A549 (cell line): ENCODE measurements around the gene LMBR1L. TPM values are rescaled to one million over a fixed set of nuclear protein-coding genes. Genes with fewer than 3 reads are reported as not detected.
A peak's percentile ranks its signal among the peaks of the same experiment; 100 is the strongest.

Source experiments
- ATAC-seq, 2 experiments: fragments of 200-7000 bp in 1 of 2; fragments of >200 bp in 1 of 2; cut with Nextera tagmentation in 1 of 2; cut with Tn5 transposase in 1 of 2; 3 replicates each; pipeline versions ENCODE4 v1.8.0 to v1.9.1; 2018 to 2020; ENCODE audit warnings: mild to moderate bottlenecking in 1 of 2, moderate library complexity in 1 of 2
- CTCF ChIA-PET: fragments of 300-600 bp; sonication (Branson Sonifier 250); formaldehyde crosslinking; extraction: SDS; loops from one replicate; lab custom pipeline; 2021; ENCODE audit warnings: antibody characterized with exemption, inconsistent platforms; lab: Yijun Ruan, JAX
- POLR2A ChIA-PET: fragments of 350-600 bp; formaldehyde crosslinking; extraction: SDS; loops from one replicate; lab custom pipeline; 2021; ENCODE audit warnings: antibody characterized with exemption, inconsistent platforms; lab: Yijun Ruan, JAX
- DNase-seq, 2 experiments: peaks; one replicate each; pipeline versions ENCODE4 v3.0.0 to v3.0.0-alpha.2; 2011 to 2016; ENCODE audit warnings: low read depth in 1 of 2, low spot score in 1 of 2
- FAIRE-seq: peaks from 2 replicates; lab custom pipeline; 2011; peaks lifted over from hg19 to GRCh38; lab: Jason Lieb, UNC
- H3K27ac ChIP-seq, 2 experiments: fragments of >200 bp; sonication (Bioruptor Twin); formaldehyde crosslinking; 3 replicates each; pipeline ENCODE4 v1.5.1; 2016 to 2017
- H3K4me1 ChIP-seq: fragments of >200 bp; sonication (Bioruptor Twin); formaldehyde crosslinking; 3 replicates; pipeline ENCODE4 v1.6.1; 2016
- H3K4me2 ChIP-seq: fragments of >200 bp; sonication (Bioruptor Twin); formaldehyde crosslinking; 3 replicates; pipeline ENCODE4 v1.6.1; 2016
- H3K4me3 ChIP-seq: fragments of >200 bp; sonication (Bioruptor Twin); formaldehyde crosslinking; 3 replicates; pipeline ENCODE4 v1.5.1; 2016
- H3K9me3 ChIP-seq: fragments of >200 bp; sonication (Bioruptor Twin); formaldehyde crosslinking; 3 replicates; pipeline ENCODE4 v1.6.1; 2016
- BHLHE40 ChIP-seq: IDR thresholded peaks from 2 replicates; pipeline ENCODE4 v1.6.1; 2012; ENCODE audit warnings: low read depth, low read length, inconsistent platforms
- CEBPB ChIP-seq, 2 experiments: fragments of >200 bp in 1 of 2; sonication (Bioruptor Twin) in 1 of 2; formaldehyde crosslinking in 1 of 2; IDR thresholded peaks; 2 replicates each; pipeline ENCODE4 v1.6.1; 2012 to 2016
- EHF ChIP-seq: fragments of 250-450 bp; sonication (Bioruptor Pico); IDR thresholded peaks from 2 replicates; pipeline ENCODE4 v1.5.0; 2020; ENCODE audit warnings: mild to moderate bottlenecking
- EHMT2 ChIP-seq: fragments of 200-600 bp; sonication (generic); IDR thresholded peaks from 2 replicates; pipeline ENCODE4 v1.6.1; 2016; ENCODE audit warnings: antibody characterized with exemption, low read depth, mild to moderate bottlenecking, moderate library complexity
- FOSB ChIP-seq: fragments of 250-450 bp; sonication (Bioruptor Pico); IDR thresholded peaks from 2 replicates; pipeline ENCODE4 v1.5.0; 2020; ENCODE audit warnings: mild to moderate bottlenecking, moderate library complexity
- FOSL2 ChIP-seq, 2 experiments: fragments of 450-650 bp in 1 of 2; fragments of >200 bp in 1 of 2; sonication (Bioruptor Twin) in 1 of 2; formaldehyde crosslinking; IDR thresholded peaks; 2 replicates each; pipeline versions ENCODE4 v1.5.0 to v1.6.1; 2016 to 2020; ENCODE audit warnings: mild to moderate bottlenecking in 1 of 2, moderate library complexity in 1 of 2
- GATA3 ChIP-seq: IDR thresholded peaks from 2 replicates; pipeline ENCODE4 v1.6.1; 2012; ENCODE audit warnings: borderline replicate concordance
- HOXA7 ChIP-seq: fragments of 250-450 bp; sonication (Bioruptor Pico); IDR thresholded peaks from 2 replicates; pipeline ENCODE4 v1.5.0; 2020; ENCODE audit warnings: mild to moderate bottlenecking, moderate library complexity
- HOXB5 ChIP-seq: fragments of 250-450 bp; sonication (Bioruptor Pico); IDR thresholded peaks from 2 replicates; pipeline ENCODE4 v1.5.0; 2020; ENCODE audit warnings: mild to moderate bottlenecking, moderate library complexity
- JUNB ChIP-seq: fragments of >200 bp; sonication (Bioruptor Twin); formaldehyde crosslinking; IDR thresholded peaks from 2 replicates; pipeline ENCODE4 v1.6.1; 2016
- KDM1A ChIP-seq: fragments of 200-600 bp; sonication (generic); IDR thresholded peaks from 2 replicates; pipeline ENCODE4 v1.6.1; 2016; ENCODE audit warnings: low read depth, mild to moderate bottlenecking
- KDM5A ChIP-seq: fragments of 200-600 bp; sonication (generic); IDR thresholded peaks from 2 replicates; pipeline ENCODE4 v1.6.1; 2016; ENCODE audit warnings: antibody characterized with exemption, mild to moderate bottlenecking
- MAZ ChIP-seq: fragments of 150-350 bp; IDR thresholded peaks from 2 replicates; pipeline ENCODE4 v1.6.1; 2014; ENCODE audit warnings: antibody characterized with exemption, low read depth, low read length, borderline replicate concordance
- NFE2L2 ChIP-seq: fragments of 150-350 bp; conservative IDR thresholded peaks from 2 replicates; pipeline ENCODE4 v1.6.1; 2014; ENCODE audit warnings: low read length
- NPAS2 ChIP-seq: fragments of 250-450 bp; sonication (Bioruptor Pico); IDR thresholded peaks from 2 replicates; pipeline ENCODE4 v1.8.0; 2022; ENCODE audit warnings: mild to moderate bottlenecking, moderate library complexity, borderline replicate concordance
- RAD21 ChIP-seq, 2 experiments: fragments of >200 bp in 1 of 2; sonication (Bioruptor Twin) in 1 of 2; formaldehyde crosslinking in 1 of 2; IDR thresholded peaks in 1 of 2; conservative IDR thresholded peaks in 1 of 2; 2 replicates in 1 of 2; 3 replicates in 1 of 2; pipeline ENCODE4 v1.6.1; 2012 to 2018; ENCODE audit warnings: inconsistent platforms in 1 of 2
- TP53 ChIP-seq: fragments of 250-450 bp; sonication (Bioruptor Pico); IDR thresholded peaks from 2 replicates; pipeline ENCODE4 v1.5.0; 2021; ENCODE audit warnings: mild to moderate bottlenecking, moderate library complexity
- ZSCAN20 ChIP-seq: fragments of 250-450 bp; sonication (Bioruptor Pico); IDR thresholded peaks from 2 replicates; pipeline ENCODE4 v1.8.0; 2022; ENCODE audit warnings: mild to moderate bottlenecking, moderate library complexity
- WGBS: methylation state at CpG from one replicate; pipeline ENCODE4 v1.1.6; 2017; ENCODE audit errors: missing lambda C conversion rate; 5-methylcytosine and 5-hydroxymethylcytosine counted together
- polyA plus RNA-seq, 4 experiments: library from polyadenylated mRNA; depleted of rRNA in 3 of 4; stranded (reverse); fragments of >200 nt; fragmentation: RNase III in 1 of 4; extraction: RNeasy Plus Mini Kit Qiagen cat#74134 plus additional on column Dnase treatment in 1 of 4; gene quantifications; 2 replicates in 3 of 4; 3 replicates in 1 of 4; pipeline ENCODE4 v1.2.3, GENCODE V29; 2011 to 2017
- TF ChIP-seq, protein P1 (sequence below): fragments of 250-450 bp; sonication (Bioruptor Pico); IDR thresholded peaks from 2 replicates; pipeline ENCODE4 v1.5.0; 2020; ENCODE audit warnings: low read depth, mild to moderate bottlenecking, moderate library complexity
- TF ChIP-seq, protein P2 (sequence below): fragments of 200-600 bp; sonication (generic); IDR thresholded peaks from 2 replicates; pipeline ENCODE4 v1.6.1; 2016; ENCODE audit warnings: antibody characterized with exemption, mild to moderate bottlenecking, moderate library complexity
- TF ChIP-seq, protein P3 (sequence below): IDR thresholded peaks from 2 replicates; pipeline ENCODE4 v1.6.1; 2012; ENCODE audit warnings: low read depth, borderline replicate concordance
- TF ChIP-seq, protein P4 (sequence below): IDR thresholded peaks from 2 replicates; pipeline ENCODE4 v1.6.1; 2012

LMBR1L gene
- polyA plus RNA-seq, 2 of the 4 experiments (the other 2 are of a cell fraction), result 16.7 to 25.1 TPM

GRCh38 chr12:49094975-49095365 lies 15.7 kb downstream of the LMBR1L start:
- FAIRE-seq, result no peak
- ChIA-PET POLR2A (interaction anchor here (1.0 kb wide), 1 partner anchor 36 kb away, joined by 3 read pairs; no protein-coding TSS in a partner anchor), CTCF (interaction anchor here (0.8 to 11.5 kb wide), 9 partner anchors 13 to 253 kb away, joined by 3 to 166 read pairs (median 25); partner anchors contain the start of genes LMBR1L and TUBA1B)
- no peak for DNase-seq
- H3K27ac ChIP-seq, result no peak overlapping the region
- TF ChIP-seq RAD21 (conservative IDR thresholded peaks at IDR 0.05 in 1 of 2, IDR thresholded peaks at IDR 0.05 in 1 of 2) (no peak), HOXA7 (no peak), NPAS2 (no peak), ZSCAN20 (CRISPR knock-in tag) (no peak), NFE2L2 (no peak), GATA3 (no peak), CEBPB (IDR thresholded peaks at IDR 0.05) (no peak), MAZ (no peak), HOXB5 (CRISPR knock-in tag) (no peak)
- TF ChIP-seq, protein P1, sequence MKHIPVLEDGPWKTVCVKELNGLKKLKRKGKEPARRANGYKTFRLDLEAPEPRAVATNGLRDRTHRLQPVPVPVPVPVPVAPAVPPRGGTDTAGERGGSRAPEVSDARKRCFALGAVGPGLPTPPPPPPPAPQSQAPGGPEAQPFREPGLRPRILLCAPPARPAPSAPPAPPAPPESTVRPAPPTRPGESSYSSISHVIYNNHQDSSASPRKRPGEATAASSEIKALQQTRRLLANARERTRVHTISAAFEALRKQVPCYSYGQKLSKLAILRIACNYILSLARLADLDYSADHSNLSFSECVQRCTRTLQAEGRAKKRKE, result no peak
- TF ChIP-seq, protein P2, sequence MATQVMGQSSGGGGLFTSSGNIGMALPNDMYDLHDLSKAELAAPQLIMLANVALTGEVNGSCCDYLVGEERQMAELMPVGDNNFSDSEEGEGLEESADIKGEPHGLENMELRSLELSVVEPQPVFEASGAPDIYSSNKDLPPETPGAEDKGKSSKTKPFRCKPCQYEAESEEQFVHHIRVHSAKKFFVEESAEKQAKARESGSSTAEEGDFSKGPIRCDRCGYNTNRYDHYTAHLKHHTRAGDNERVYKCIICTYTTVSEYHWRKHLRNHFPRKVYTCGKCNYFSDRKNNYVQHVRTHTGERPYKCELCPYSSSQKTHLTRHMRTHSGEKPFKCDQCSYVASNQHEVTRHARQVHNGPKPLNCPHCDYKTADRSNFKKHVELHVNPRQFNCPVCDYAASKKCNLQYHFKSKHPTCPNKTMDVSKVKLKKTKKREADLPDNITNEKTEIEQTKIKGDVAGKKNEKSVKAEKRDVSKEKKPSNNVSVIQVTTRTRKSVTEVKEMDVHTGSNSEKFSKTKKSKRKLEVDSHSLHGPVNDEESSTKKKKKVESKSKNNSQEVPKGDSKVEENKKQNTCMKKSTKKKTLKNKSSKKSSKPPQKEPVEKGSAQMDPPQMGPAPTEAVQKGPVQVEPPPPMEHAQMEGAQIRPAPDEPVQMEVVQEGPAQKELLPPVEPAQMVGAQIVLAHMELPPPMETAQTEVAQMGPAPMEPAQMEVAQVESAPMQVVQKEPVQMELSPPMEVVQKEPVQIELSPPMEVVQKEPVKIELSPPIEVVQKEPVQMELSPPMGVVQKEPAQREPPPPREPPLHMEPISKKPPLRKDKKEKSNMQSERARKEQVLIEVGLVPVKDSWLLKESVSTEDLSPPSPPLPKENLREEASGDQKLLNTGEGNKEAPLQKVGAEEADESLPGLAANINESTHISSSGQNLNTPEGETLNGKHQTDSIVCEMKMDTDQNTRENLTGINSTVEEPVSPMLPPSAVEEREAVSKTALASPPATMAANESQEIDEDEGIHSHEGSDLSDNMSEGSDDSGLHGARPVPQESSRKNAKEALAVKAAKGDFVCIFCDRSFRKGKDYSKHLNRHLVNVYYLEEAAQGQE, result no peak
- TF ChIP-seq, protein P3, sequence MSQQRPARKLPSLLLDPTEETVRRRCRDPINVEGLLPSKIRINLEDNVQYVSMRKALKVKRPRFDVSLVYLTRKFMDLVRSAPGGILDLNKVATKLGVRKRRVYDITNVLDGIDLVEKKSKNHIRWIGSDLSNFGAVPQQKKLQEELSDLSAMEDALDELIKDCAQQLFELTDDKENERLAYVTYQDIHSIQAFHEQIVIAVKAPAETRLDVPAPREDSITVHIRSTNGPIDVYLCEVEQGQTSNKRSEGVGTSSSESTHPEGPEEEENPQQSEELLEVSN, result no peak
- TF ChIP-seq, all 56 proteins: peak for 0
- Histone ChIP-seq H3K4me2 (peak overlapping the region; percentile 60), H3K9me3 (no peaks in the 10 kb centered on the region), H3K4me3 (no peak overlapping the region), H3K4me1 (peaks cover 17% of the 10 kb centered on the region; the same call in 2 of the 3 replicates)
- 75% methylated on average over 2 of the region's 2 CpGs for WGBS
- no peak for ATAC-seq

DNA sequence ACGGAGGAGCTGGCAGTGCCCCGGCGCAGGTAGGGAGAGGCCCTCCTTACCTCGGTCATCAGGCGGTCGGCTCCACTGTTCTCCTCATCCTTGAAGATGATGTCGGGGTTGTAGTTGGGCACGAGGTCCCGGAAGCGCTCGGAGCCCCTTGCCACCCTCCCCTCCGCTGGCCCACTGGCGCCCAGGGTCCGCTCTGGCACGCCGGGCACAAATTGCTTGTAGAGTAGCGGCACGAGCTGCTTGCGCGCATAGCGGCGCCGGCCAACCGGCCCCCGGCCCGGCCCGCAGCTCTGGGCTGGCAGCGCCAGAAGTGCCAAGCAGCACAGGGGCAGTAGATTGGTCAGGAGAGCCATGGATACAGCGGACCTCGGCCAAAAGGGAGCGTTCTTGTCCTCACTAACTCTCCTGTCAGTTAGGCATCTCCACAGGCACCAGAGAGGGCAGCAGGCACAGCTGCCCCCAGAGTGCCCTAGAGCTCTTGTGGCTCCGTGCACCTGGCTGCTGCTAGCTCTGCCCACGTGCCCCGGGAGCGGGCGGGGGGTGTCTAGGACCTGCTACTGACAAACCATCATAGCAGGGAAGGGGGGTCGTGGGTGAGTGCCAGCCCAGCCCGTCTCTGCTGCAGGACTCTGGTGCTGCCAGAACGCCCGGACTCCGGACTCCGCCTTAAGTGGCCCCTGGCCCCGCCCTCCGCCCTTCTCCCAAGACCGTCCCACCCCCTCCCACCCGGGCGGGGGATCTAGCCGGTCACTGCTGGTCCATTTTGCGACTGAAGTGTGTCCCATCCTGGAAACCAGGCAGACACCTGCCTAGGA lies 16.3 kb downstream of the LMBR1L start, which contains the start of gene DHH:
Gene DHH (minus strand): TSS at position 642 of the 815 bp plus-strand sequence. CDS start 289 bp downstream, at position 353.
- FAIRE-seq (no peak), ATAC-seq (peak in 1 of 2 experiments; percentile 18; a peak in 3 of 6 replicates)
- WGBS, result 57% methylated on average over 34 of the region's 49 CpGs
- H3K27ac ChIP-seq, result no peak within 1 kb of the TSS
- TF ChIP-seq KDM5A (no peak), TP53 (CRISPR knock-in tag) (no peak), EHMT2 (no peak), FOSL2 (IDR thresholded peaks at IDR 0.05) (no peak), FOSL2 (CRISPR knock-in tag; IDR thresholded peaks at IDR 0.05) (no peak), HOXB5 (CRISPR knock-in tag) (no peak), KDM1A (no peak), EHF (CRISPR knock-in tag) (no peak), FOSB (CRISPR knock-in tag) (no peak), BHLHE40 (no peak), JUNB (no peak)
- TF ChIP-seq, protein P4, sequence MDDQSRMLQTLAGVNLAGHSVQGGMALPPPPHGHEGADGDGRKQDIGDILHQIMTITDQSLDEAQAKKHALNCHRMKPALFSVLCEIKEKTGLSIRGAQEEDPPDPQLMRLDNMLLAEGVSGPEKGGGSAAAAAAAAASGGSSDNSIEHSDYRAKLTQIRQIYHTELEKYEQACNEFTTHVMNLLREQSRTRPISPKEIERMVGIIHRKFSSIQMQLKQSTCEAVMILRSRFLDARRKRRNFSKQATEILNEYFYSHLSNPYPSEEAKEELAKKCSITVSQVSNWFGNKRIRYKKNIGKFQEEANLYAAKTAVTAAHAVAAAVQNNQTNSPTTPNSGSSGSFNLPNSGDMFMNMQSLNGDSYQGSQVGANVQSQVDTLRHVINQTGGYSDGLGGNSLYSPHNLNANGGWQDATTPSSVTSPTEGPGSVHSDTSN, result no peak
- TF ChIP-seq, protein P1, result no peak
- TF ChIP-seq, all 56 proteins: peak for 0
- H3K9me3 ChIP-seq, result no peaks in the 10 kb centered on the region
- H3K4me2 ChIP-seq, result peak within 1 kb of the TSS; percentile 60
- DNase-seq, result no peak
- POLR2A ChIA-PET, result interaction anchor here (1.0 kb wide), 1 partner anchor 36 kb away, joined by 3 read pairs; no protein-coding TSS in a partner anchor
- H3K4me1 ChIP-seq, result peaks cover 17% of the 10 kb centered on the region; the same call in 2 of the 3 replicates
- 0 out of 3 replicates have a peak within 1 kb of the TSS, but pooled peaks have one; percentile 9 for H3K4me3 ChIP-seq
- CTCF ChIA-PET, result interaction anchor here (0.8 to 11.5 kb wide), 11 partner anchors 13 to 253 kb away, joined by 3 to 166 read pairs (median 4); partner anchors contain the start of genes LMBR1L, RHEBL1 and TUBA1B
